A204.1 (cell line): ENCODE results near the gene PTPRD.
"Not testable (repeated sequence)": the region's sequence is repeated elsewhere in the genome, so short reads cannot be mapped to it uniquely, and the experiment has no call there.

Experiments
- FAIRE-seq: peaks from 2 replicates; lab custom pipeline; 2012; peaks lifted over from hg19 to GRCh38; lab: Jason Lieb, UNC

The PTPRD gene

GRCh38 chr9:8717146-8717545 is 1895.7 kb downstream of the PTPRD start:
- no peak for FAIRE-seq

- no peak for FAIRE-seq
Observed at GRCh38 chr9:8715788-8716187, 1897.0 kb downstream of the PTPRD start.

GRCh38 chr9:8713811-8714165 is 1899.0 kb downstream of the PTPRD start:
- FAIRE-seq, result no peak

- FAIRE-seq, result no peak
Observed at GRCh38 chr9:8713149-8713810, 1899.5 kb downstream of the PTPRD start.

GRCh38 chr9:8709731-8710130 is 1903.1 kb downstream of the PTPRD start:
- no peak for FAIRE-seq

GRCh38 chr9:8708728-8709127 is 1904.1 kb downstream of the PTPRD start:
- no peak for FAIRE-seq

GRCh38 chr9:8706998-8707397 is 1905.8 kb downstream of the PTPRD start:
- no peak for FAIRE-seq

GRCh38 chr9:8706531-8706930 is 1906.3 kb downstream of the PTPRD start:
- FAIRE-seq, result no peak

GRCh38 chr9:8705861-8706260 is 1906.9 kb downstream of the PTPRD start:
- FAIRE-seq, result no peak

GRCh38 chr9:8703904-8704303 is 1908.9 kb downstream of the PTPRD start:
- FAIRE-seq, result no peak

- no peak for FAIRE-seq
Observed at GRCh38 chr9:8701904-8702303, 1910.9 kb downstream of the PTPRD start.

- FAIRE-seq, result not testable (repeated sequence)
Observed at GRCh38 chr9:8697565-8697964, 1915.2 kb downstream of the PTPRD start.

GRCh38 chr9:8696516-8696915 is 1916.3 kb downstream of the PTPRD start:
- no peak for FAIRE-seq

- no peak for FAIRE-seq
Observed at GRCh38 chr9:8694983-8695588, 1917.7 kb downstream of the PTPRD start.

- FAIRE-seq, result no peak
Observed at GRCh38 chr9:8693464-8693863, 1919.3 kb downstream of the PTPRD start.

GRCh38 chr9:8686516-8686915 is 1926.3 kb downstream of the PTPRD start:
- FAIRE-seq, result no peak

GRCh38 chr9:8685825-8686224 is 1927.0 kb downstream of the PTPRD start:
- FAIRE-seq, result no peak

- FAIRE-seq, result no peak
Observed at GRCh38 chr9:8684978-8685708, 1927.7 kb downstream of the PTPRD start.

- FAIRE-seq, result no peak
Observed at GRCh38 chr9:8683496-8683895, 1929.3 kb downstream of the PTPRD start.

- no peak for FAIRE-seq
Observed at GRCh38 chr9:8680658-8681057, 1932.1 kb downstream of the PTPRD start.

GRCh38 chr9:8680157-8680556 is 1932.6 kb downstream of the PTPRD start:
- no peak for FAIRE-seq

GRCh38 chr9:8679371-8679822 is 1933.4 kb downstream of the PTPRD start:
- FAIRE-seq, result no peak

- no peak for FAIRE-seq
Observed at GRCh38 chr9:8677741-8678140, 1935.1 kb downstream of the PTPRD start.

GRCh38 chr9:8674536-8674935 is 1938.3 kb downstream of the PTPRD start:
- FAIRE-seq, result no peak
